Mesodermal cell (in vitro differentiated cells): ENCODE results near the gene TCF4. TPM values are rescaled to one million over a fixed set of nuclear protein-coding genes. Genes with fewer than 3 reads are reported as not detected.
A peak's percentile ranks its signal among the peaks of the same experiment; 100 is the strongest.

Experiments used
- H3K27ac ChIP-seq: 2 replicates; pipeline ENCODE4 v1.7.0; 2013; ENCODE audit warnings: mild to moderate bottlenecking, low read depth, low read length, moderate library complexity; ENCODE audit not compliant: severe bottlenecking
- H3K36me3 ChIP-seq: 2 replicates; pipeline ENCODE4 v1.7.1; 2013; ENCODE audit warnings: mild to moderate bottlenecking, low read length, moderate library complexity; ENCODE audit not compliant: control insufficient read depth, insufficient read depth
- H3K4me1 ChIP-seq: one replicate; pipeline ENCODE4 v1.7.1; 2013; ENCODE audit warnings: mild to moderate bottlenecking, low read length; ENCODE audit not compliant: insufficient read depth, control insufficient read depth, poor library complexity, severe bottlenecking
- H3K4me3 ChIP-seq: 2 replicates; pipeline ENCODE4 v1.7.0; 2013; ENCODE audit warnings: low read length, control low read depth, mild to moderate bottlenecking; ENCODE audit not compliant: insufficient read depth, poor library complexity, severe bottlenecking; ENCODE audit errors: extremely low read depth
- H3K9me3 ChIP-seq: 2 replicates; pipeline ENCODE4 v1.7.1; 2013; ENCODE audit warnings: mild to moderate bottlenecking, low read length, moderate library complexity; ENCODE audit not compliant: control insufficient read depth
- whole genome bisulfite sequencing, 2 experiments: methylation state at CpG; one replicate each; pipeline ENCODE4 v1.1.5; 2013; ENCODE audit warnings: missing lambda C conversion rate in 2 of 2; ENCODE audit not compliant: insufficient coverage in 2 of 2; 5-methylcytosine and 5-hydroxymethylcytosine counted together
- polyA plus RNA-seq, 2 experiments: library from polyadenylated mRNA; stranded (reverse); fragments of 50-300 nt; gene quantifications; one replicate each; pipeline ENCODE4 v1.2.3, GENCODE V29; 2013

Gene TCF4
- 81.0 TPM for polyA plus RNA-seq (2013, experiment 1 of 2)
- polyA plus RNA-seq (2013, experiment 2 of 2), result 71.6 TPM

- Histone ChIP-seq H3K4me3 (peak within 1 kb of the TSS; percentile 67), H3K36me3 (peaks cover 6% of the 10 kb centered on the region), H3K4me1 (peaks cover 24% of the 10 kb centered on the region), H3K9me3 (no peaks in the 10 kb centered on the region), H3K27ac (peak within 1 kb of the TSS; percentile 87)
- WGBS, 2 experiments, result 0% methylated on average over 12 to 14 of the region's 46 CpGs
Measured at GRCh38 chr18:55588111-55588869, at the start of gene TCF4. TCF4 (minus strand) TSS chr18:55588192; CDS start chr18:55587116, 1,076 bp downstream.

DNA sequence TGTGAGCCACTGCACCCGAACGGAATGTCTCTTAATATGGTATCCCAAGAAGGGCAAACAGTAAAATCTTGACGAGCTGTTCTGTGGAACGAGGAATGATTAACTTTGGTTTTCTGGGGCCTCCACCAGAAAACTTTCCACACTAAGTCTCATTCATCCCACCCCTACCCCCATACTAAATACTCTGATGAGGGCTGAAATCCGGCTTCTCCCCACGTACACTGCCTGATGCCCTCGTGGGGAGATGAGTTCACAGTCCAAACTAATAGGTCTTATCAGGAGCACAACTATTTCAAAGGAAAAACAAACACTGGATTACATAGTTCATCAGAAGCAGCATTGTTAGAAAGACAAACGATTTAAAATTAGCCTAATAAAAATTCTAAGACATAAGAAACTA, 49.2 kb upstream of the TCF4 start:
- H3K36me3 ChIP-seq, result no peaks in the 10 kb centered on the region
- no peak overlapping the region for H3K27ac ChIP-seq
- whole genome bisulfite sequencing, 2 experiments, result 94 to 95% methylated on average over 7 of the region's 8 CpGs
- no peaks in the 10 kb centered on the region for H3K9me3 ChIP-seq
- no peak overlapping the region for H3K4me3 ChIP-seq
- H3K4me1 ChIP-seq, result no peaks in the 10 kb centered on the region

DNA sequence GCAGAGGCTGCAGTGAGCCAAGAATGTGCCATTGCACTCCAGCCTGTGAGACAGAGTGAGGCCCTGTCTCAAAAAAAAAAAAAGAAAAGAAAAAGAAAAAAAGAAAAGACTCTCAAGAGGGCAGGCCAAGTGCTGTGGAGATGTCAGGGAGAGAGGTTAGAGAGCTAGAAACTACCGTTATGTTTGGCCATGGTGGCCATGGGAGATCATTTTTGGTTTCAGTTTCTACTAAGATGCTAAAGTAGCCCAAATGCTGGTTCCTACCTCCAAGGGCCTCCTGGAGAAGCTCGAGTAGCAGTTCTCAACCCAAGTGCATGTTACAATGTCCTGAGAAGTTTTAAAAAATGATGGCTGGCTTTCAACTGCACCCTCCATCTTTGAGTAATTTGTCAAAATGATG, 47.4 kb upstream of the TCF4 start:
- Histone ChIP-seq H3K4me1 (no peaks in the 10 kb centered on the region), H3K9me3 (no peaks in the 10 kb centered on the region), H3K36me3 (no peaks in the 10 kb centered on the region), H3K4me3 (no peak overlapping the region), H3K27ac (no peak overlapping the region)
- 91% methylated on average over 1 of the region's 2 CpGs; no CpG with 5 or more reads in 1 of the 2 experiments for WGBS, 2 experiments

DNA sequence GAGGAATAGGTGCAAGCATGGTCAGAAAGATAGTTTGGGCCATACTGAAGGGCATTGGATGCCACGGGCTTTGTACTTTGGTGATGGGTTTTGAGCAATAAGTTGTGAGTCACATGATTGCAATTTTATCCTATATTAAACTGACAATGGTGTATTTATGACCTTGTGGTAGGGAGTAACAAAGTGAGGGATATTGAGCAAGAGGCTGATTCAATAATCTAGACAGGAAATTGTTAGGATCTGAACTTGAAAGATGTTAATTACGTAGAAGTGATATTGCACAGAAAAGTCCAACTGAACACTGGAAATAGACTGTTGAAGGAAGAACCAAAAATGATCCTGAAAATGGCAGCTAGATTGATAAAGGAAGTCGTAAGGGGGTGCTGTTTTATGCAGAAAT, 46.6 kb upstream of the TCF4 start:
- no peak overlapping the region for H3K4me3 ChIP-seq
- H3K36me3 ChIP-seq, result no peaks in the 10 kb centered on the region
- H3K27ac ChIP-seq, result no peak overlapping the region
- H3K4me1 ChIP-seq, result no peaks in the 10 kb centered on the region
- H3K9me3 ChIP-seq, result no peaks in the 10 kb centered on the region
- 88 to 89% methylated on average over 2 of the region's 3 CpGs for WGBS, 2 experiments

GRCh38 chr18:55633032-55633431, 45.0 kb upstream of the TCF4 start:
- no peak overlapping the region for H3K27ac ChIP-seq
- no peaks in the 10 kb centered on the region for H3K36me3 ChIP-seq
- H3K4me1 ChIP-seq, result no peaks in the 10 kb centered on the region
- H3K4me3 ChIP-seq, result no peak overlapping the region
- 92% methylated on average over 1 of the region's 2 CpGs; no CpG with 5 or more reads in 1 of the 2 experiments for WGBS, 2 experiments
- no peaks in the 10 kb centered on the region for H3K9me3 ChIP-seq

- no peak overlapping the region for H3K27ac ChIP-seq
- H3K4me3 ChIP-seq, result no peak overlapping the region
- H3K9me3 ChIP-seq, result no peaks in the 10 kb centered on the region
- WGBS, 2 experiments, result no CpG with 5 or more reads among the region's 1 CpG
- H3K36me3 ChIP-seq, result no peaks in the 10 kb centered on the region
- no peaks in the 10 kb centered on the region for H3K4me1 ChIP-seq
Measured at GRCh38 chr18:55629133-55629532, 41.1 kb upstream of the TCF4 start.

DNA sequence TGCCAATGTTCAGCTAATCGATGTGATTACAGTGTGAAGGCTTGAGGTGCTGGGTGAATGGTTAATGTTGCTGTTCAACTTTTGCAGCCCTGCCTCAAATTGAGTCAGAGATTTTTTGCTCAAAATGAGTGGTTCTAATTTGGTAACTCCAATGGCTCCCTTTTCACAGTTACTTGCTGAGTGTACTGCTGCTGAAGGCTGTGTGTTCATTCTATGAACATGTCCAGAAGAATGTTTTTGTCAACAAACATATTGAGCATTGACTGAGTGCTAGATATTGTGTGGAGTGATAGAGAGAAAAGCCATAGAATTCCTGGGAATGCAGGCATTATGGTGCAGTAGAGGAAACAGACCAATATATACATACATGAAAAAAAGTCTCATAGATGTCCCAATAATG, 39.0 kb upstream of the TCF4 start:
- H3K27ac ChIP-seq, result no peak overlapping the region
- H3K4me1 ChIP-seq, result no peaks in the 10 kb centered on the region
- H3K36me3 ChIP-seq, result no peaks in the 10 kb centered on the region
- no peak overlapping the region for H3K4me3 ChIP-seq
- H3K9me3 ChIP-seq, result no peaks in the 10 kb centered on the region
- WGBS, 2 experiments, result no CpG with 5 or more reads among the region's 1 CpG

DNA sequence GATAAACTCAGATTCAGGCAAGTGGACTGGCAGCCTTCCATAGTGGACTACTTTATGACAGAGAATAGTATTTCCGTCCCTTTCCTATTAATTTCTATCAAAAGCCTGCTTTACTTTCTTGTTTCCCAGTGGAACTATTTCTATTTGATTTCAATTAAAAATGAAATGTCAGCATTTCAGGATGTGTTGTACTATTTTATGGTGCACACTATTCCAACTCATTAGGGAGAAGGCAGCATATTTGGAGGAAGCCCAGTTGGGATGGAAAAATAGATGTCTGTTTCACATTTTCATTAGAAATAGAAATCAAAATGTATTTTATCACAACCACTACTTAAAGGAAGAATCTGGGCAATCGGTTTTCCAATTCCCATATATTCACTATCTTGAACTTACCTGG, 37.9 kb upstream of the TCF4 start:
- Histone ChIP-seq H3K9me3 (no peaks in the 10 kb centered on the region), H3K4me3 (no peak overlapping the region), H3K27ac (no peak overlapping the region), H3K4me1 (no peaks in the 10 kb centered on the region), H3K36me3 (no peaks in the 10 kb centered on the region)
- 83 to 100% methylated on average over 1 of the region's 2 CpGs for WGBS, 2 experiments

GRCh38 chr18:55623626-55624025, 35.6 kb upstream of the TCF4 start:
- Histone ChIP-seq H3K9me3 (no peaks in the 10 kb centered on the region), H3K36me3 (no peaks in the 10 kb centered on the region), H3K27ac (no peak overlapping the region), H3K4me1 (no peaks in the 10 kb centered on the region), H3K4me3 (no peak overlapping the region)
- WGBS, 2 experiments, result 81 to 90% methylated on average over 2 to 3 of the region's 3 CpGs

DNA sequence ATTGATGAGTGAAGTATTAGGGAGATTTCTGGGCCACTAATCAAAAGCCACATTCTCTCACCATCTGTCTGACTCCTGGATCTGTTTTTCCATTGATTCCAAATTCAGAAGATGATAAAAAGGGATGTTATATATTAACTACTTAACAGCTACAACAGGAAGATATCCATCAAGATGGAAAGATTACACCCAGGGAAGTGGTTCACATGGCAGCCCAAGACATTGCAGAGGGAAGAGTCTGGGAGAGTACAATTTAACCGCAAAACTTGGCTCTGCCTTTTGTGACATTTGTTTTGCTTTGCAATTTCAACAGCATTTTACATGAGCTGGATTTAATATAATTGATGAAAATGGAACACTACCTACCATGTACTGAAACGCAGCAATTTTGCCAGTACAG, 22.5 kb upstream of the TCF4 start:
- no peak overlapping the region for H3K4me3 ChIP-seq
- H3K27ac ChIP-seq, result no peak overlapping the region
- H3K4me1 ChIP-seq, result no peaks in the 10 kb centered on the region
- H3K36me3 ChIP-seq, result no peaks in the 10 kb centered on the region
- H3K9me3 ChIP-seq, result no peaks in the 10 kb centered on the region
- 80% methylated on average over 1 of the region's 2 CpGs; no CpG with 5 or more reads in 1 of the 2 experiments for WGBS, 2 experiments

- Histone ChIP-seq H3K4me1 (no peaks in the 10 kb centered on the region), H3K4me3 (no peak overlapping the region), H3K9me3 (no peaks in the 10 kb centered on the region), H3K27ac (no peak overlapping the region), H3K36me3 (no peaks in the 10 kb centered on the region)
- 96 to 97% methylated on average over 2 to 4 of the region's 6 CpGs for WGBS, 2 experiments
Measured at GRCh38 chr18:55609160-55609825, 21.3 kb upstream of the TCF4 start.
